ENCODE results near the gene BTNL2. TPM values are rescaled to one million over a fixed set of nuclear protein-coding genes. Genes with fewer than 3 reads are reported as not detected.

Gene BTNL2
- total RNA-seq, 1 experiment from 2014 or later: not detected

DNA sequence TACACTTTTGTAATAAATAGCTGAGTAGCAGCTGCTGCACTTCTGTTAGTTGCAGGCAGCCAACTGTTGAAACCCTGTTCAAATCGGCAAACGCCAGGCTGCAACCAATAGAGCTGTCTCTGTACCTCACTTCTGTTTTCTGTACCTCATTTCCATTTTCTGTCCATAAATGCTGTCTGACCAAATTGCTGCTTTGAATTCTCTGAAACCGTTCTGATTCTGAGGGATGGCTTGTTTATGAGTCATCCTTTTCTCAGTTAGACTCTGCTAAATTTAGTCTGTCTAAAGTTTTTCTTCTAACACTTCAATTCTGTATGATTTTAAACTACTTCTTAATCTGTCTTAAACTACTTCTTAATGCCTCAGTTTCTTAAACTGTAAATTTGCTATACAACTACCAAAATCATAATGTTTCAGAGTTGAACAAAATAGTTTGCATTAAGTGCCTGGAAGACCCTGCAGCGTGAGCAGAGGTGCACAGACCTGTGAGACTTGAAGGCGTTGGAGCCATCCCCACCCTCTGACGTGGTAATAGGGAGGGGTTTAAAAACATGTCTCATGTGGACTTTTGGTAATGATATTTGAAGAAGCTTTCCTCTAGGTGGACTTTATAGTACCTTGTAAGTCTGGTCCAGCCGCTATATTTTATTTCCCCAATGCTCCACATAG, 9.6 kb downstream of the BTNL2 start:
- WGBS (ENCODE audit: extremely low coverage, insufficient read length, low lambda C conversion rate): no CpG with 5 or more reads among the region's 7 CpGs
- no peak overlapping the region for H3K4ac ChIP-seq (ENCODE audit: low read depth, low read length)
- H3K23me2 ChIP-seq (ENCODE audit: insufficient read length, low read depth, low read length, poor library complexity, severe bottlenecking): no peaks in the 10 kb centered on the region
- no peak overlapping the region for H2BK20ac ChIP-seq (ENCODE audit: low read depth, low read length, poor library complexity, severe bottlenecking)
- no peak overlapping the region for H3K56ac ChIP-seq (ENCODE audit: insufficient read length, low read depth, low read length)
- no peak overlapping the region for H3K18ac ChIP-seq (ENCODE audit: insufficient read length, low read depth, low read length)
- H2BK5ac ChIP-seq (ENCODE audit: insufficient read length, low read length): no peak overlapping the region
- no peak overlapping the region for H4K8ac ChIP-seq (replicated peaks; ENCODE audit: insufficient read length, low read depth, low read length)
- TF ChIP-seq, protein P1, sequence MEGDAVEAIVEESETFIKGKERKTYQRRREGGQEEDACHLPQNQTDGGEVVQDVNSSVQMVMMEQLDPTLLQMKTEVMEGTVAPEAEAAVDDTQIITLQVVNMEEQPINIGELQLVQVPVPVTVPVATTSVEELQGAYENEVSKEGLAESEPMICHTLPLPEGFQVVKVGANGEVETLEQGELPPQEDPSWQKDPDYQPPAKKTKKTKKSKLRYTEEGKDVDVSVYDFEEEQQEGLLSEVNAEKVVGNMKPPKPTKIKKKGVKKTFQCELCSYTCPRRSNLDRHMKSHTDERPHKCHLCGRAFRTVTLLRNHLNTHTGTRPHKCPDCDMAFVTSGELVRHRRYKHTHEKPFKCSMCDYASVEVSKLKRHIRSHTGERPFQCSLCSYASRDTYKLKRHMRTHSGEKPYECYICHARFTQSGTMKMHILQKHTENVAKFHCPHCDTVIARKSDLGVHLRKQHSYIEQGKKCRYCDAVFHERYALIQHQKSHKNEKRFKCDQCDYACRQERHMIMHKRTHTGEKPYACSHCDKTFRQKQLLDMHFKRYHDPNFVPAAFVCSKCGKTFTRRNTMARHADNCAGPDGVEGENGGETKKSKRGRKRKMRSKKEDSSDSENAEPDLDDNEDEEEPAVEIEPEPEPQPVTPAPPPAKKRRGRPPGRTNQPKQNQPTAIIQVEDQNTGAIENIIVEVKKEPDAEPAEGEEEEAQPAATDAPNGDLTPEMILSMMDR (conservative IDR thresholded peaks at IDR 0.05): no peak
- H3K27ac ChIP-seq (ENCODE audit: insufficient read length, low read depth, low read length): no peak overlapping the region
- no peaks in the 10 kb centered on the region; the same call in 1 of the 2 replicates for H3K4me1 ChIP-seq (ENCODE audit: insufficient read depth, low read length)
- H3K4me2 ChIP-seq (ENCODE audit: insufficient read depth, insufficient read length, low read length): no peak overlapping the region
- Mint-ChIP-seq H3K27ac (no peak overlapping the region), H3K9me3 (peaks cover 0 to 3% of the 10 kb centered on the region in 2 experiments; a peak in 3 of 5 replicates), H3K4me3 (no peak overlapping the region), H3K4me1 (no peaks in the 10 kb centered on the region), H3K36me3 (ENCODE audit: insufficient read depth in 1 of 3, low read depth in 3 of 3) (no peaks in the 10 kb centered on the region; a peak in 4 of 7 replicates), H3K27me3 (ENCODE audit: low read depth) (no peaks in the 10 kb centered on the region; the same call in none of the 2 replicates)
- no peak overlapping the region for H2AFZ ChIP-seq (ENCODE audit: low read length)
- no peak overlapping the region for H4K91ac ChIP-seq (ENCODE audit: insufficient read length, low read depth, low read length)
- H3K23ac ChIP-seq (ENCODE audit: insufficient read length, low read depth, low read length): no peak overlapping the region
- no peak overlapping the region for H3K14ac ChIP-seq (ENCODE audit: insufficient read depth, low read length)
- H3K27me3 ChIP-seq (ENCODE audit: insufficient read depth, low read length): no peaks in the 10 kb centered on the region
- no peak overlapping the region for H3K9ac ChIP-seq (ENCODE audit: extremely low read depth, insufficient read length, low read length)
- no peaks in the 10 kb centered on the region for H4K20me1 ChIP-seq (ENCODE audit: control insufficient read depth, insufficient read depth, insufficient read length)
- no peak overlapping the region for H2AK5ac ChIP-seq (ENCODE audit: insufficient read length, low read length)
- no peak overlapping the region for H2BK120ac ChIP-seq (ENCODE audit: low read depth, low read length, poor library complexity, severe bottlenecking)
- no peak overlapping the region for H2BK15ac ChIP-seq (ENCODE audit: low read depth, low read length)
- no peak for DNase-seq
- no peaks in the 10 kb centered on the region for H3K79me1 ChIP-seq (ENCODE audit: insufficient read depth, low read depth, low read length, poor library complexity, severe bottlenecking)
- no peaks in the 10 kb centered on the region for H3K79me2 ChIP-seq (ENCODE audit: insufficient read depth, low read length)
- H3K9me3 ChIP-seq (ENCODE audit: control insufficient read depth, low read depth, low read length): no peaks in the 10 kb centered on the region
- no peak overlapping the region for H2BK12ac ChIP-seq (ENCODE audit: insufficient read length, low read depth, low read length)
- no peak overlapping the region for H4K5ac ChIP-seq (ENCODE audit: insufficient read length, low read depth, low read length)
- no peak overlapping the region for H3T11ph ChIP-seq (ENCODE audit: low read length)
